K562 (cell line): Measurements from ENCODE around the gene IL20RB. TPM values are rescaled to one million over a fixed set of nuclear protein-coding genes. Genes with fewer than 3 reads are reported as not detected.

Experiments
- ATAC-seq: fragments of 200-7000 bp; cut with Tn5 transposase; 3 replicates; pipeline ENCODE4 v1.9.1; 2020; ENCODE audit warnings: moderate library complexity
- BruUV-seq: library from RNA; stranded (reverse); fragments of 400-500 nt; replicated peaks from 2 replicates; lab custom pipeline; 2021; lab: Mats Ljungman, UMichigan
- CTCF ChIA-PET: fragments of 300-600 bp; formaldehyde crosslinking; extraction: SDS; loops from one replicate; lab custom pipeline; 2021; ENCODE audit warnings: low intra/inter-chr PET ratio; lab: Yijun Ruan, JAX
- POLR2A ChIA-PET: fragments of 300-600, 350-650 bp; sonication (Branson Sonifier 250); formaldehyde crosslinking; extraction: SDS; loops from one replicate; lab custom pipeline; 2021; ENCODE audit warnings: antibody characterized with exemption, inconsistent platforms; lab: Yijun Ruan, JAX
- DNase-seq, 4 experiments: peaks; one replicate each; pipeline versions ENCODE4 v3.0.0 to v3.0.0-alpha.2; 2011 to 2018; ENCODE audit warnings: low spot score in 3 of 4, mixed read lengths in 3 of 4; ENCODE audit errors: extremely low read depth in 1 of 4
- FAIRE-seq: peaks from 2 replicates; lab custom pipeline; 2011; peaks lifted over from hg19 to GRCh38; lab: Jason Lieb, UNC
- H2AFZ ChIP-seq: 2 replicates; pipeline ENCODE4 v1.6.0; 2011; ENCODE audit warnings: low read depth, low read length, control low read depth, inconsistent platforms
- H3K27ac ChIP-seq: fragments of 200-600 bp; 3 replicates; pipeline ENCODE4 v1.8.0; 2011; ENCODE audit warnings: low read depth, mild to moderate bottlenecking, control low read depth, inconsistent platforms, low read length, moderate library complexity, mixed read lengths; ENCODE audit errors: extremely low read depth
- H3K27me3 ChIP-seq, 2 experiments: fragments of 300-600 bp in 1 of 2; 2 replicates in 1 of 2; 3 replicates in 1 of 2; pipeline versions ENCODE4 v1.6.0 to v1.8.0; 2011; ENCODE audit warnings: inconsistent platforms in 2 of 2, low read length in 2 of 2, mild to moderate bottlenecking in 1 of 2, mixed read lengths in 1 of 2, moderate library complexity in 1 of 2; ENCODE audit not compliant: control insufficient read depth in 2 of 2, insufficient read depth in 2 of 2
- H3K36me3 ChIP-seq: fragments of 300-600 bp; 3 replicates; pipeline ENCODE4 v1.8.0; 2011; ENCODE audit warnings: mild to moderate bottlenecking, low read length, inconsistent platforms; ENCODE audit not compliant: control insufficient read depth, insufficient read depth
- H3K4me1 ChIP-seq, 2 experiments: fragments of 200-600 bp in 1 of 2; replicated peaks in 1 of 2; 2 replicates in 1 of 2; 3 replicates in 1 of 2; pipeline versions ENCODE4 v1.5.1 to v1.8.0; 2011; ENCODE audit warnings: inconsistent platforms in 2 of 2, low read length in 2 of 2, mild to moderate bottlenecking in 1 of 2, mixed read lengths in 1 of 2, moderate library complexity in 1 of 2; ENCODE audit not compliant: control insufficient read depth in 2 of 2, insufficient read depth in 2 of 2
- H3K4me2 ChIP-seq: 2 replicates; pipeline ENCODE4 v1.6.1; 2011; ENCODE audit warnings: low read length, control low read depth, inconsistent platforms, mixed read lengths; ENCODE audit not compliant: insufficient read depth
- H3K4me3 ChIP-seq: fragments of 200-600 bp; sonication (generic), shearing (Covaris generic); 2 replicates; pipeline ENCODE4 v1.5.1; 2016; ENCODE audit warnings: control low read depth, inconsistent platforms
- H3K79me2 ChIP-seq: fragments of 200-600 bp; 3 replicates; pipeline ENCODE4 v1.8.0; 2011; ENCODE audit warnings: low read length, inconsistent platforms; ENCODE audit not compliant: control insufficient read depth, insufficient read depth
- H3K9ac ChIP-seq, 2 experiments: 2 replicates each; pipeline versions ENCODE4 v1.6.0 to v1.6.1; 2011; ENCODE audit warnings: low read depth in 2 of 2, low read length in 2 of 2, control low read depth in 1 of 2, inconsistent platforms in 1 of 2, mild to moderate bottlenecking in 1 of 2, mixed read lengths in 1 of 2; ENCODE audit not compliant: insufficient read depth in 1 of 2
- H3K9me1 ChIP-seq: one replicate; pipeline ENCODE4 v1.6.0; 2011; ENCODE audit warnings: inconsistent platforms, mild to moderate bottlenecking, low read length, moderate library complexity; ENCODE audit not compliant: control insufficient read depth, insufficient read depth
- H3K9me3 ChIP-seq: replicated peaks from 2 replicates; pipeline ENCODE4 v1.5.1; 2011; ENCODE audit warnings: low read depth, low read length, inconsistent platforms; ENCODE audit not compliant: control insufficient read depth, insufficient read depth
- H4K20me1 ChIP-seq: replicated peaks from 2 replicates; pipeline ENCODE4 v1.6.1; 2011; ENCODE audit warnings: low read length, inconsistent platforms, mixed read lengths; ENCODE audit not compliant: control insufficient read depth, insufficient read depth
- HDAC2 ChIP-seq: fragments of 450-650 bp; IDR thresholded peaks from 2 replicates; pipeline ENCODE4 v1.6.1; 2016; ENCODE audit warnings: mild to moderate bottlenecking
- HNRNPH1 ChIP-seq: fragments of 200-400 bp; formaldehyde crosslinking; optimal IDR thresholded peaks from 2 replicates; pipeline ENCODE3; 2017; ENCODE audit warnings: low read depth, mild to moderate bottlenecking, low read length, moderate library complexity
- HSF4 ChIP-seq: fragments of 250-450 bp; sonication (Bioruptor Pico); IDR thresholded peaks from 2 replicates; pipeline ENCODE4 v2.1.2; 2022; ENCODE audit warnings: mild to moderate bottlenecking, moderate library complexity, borderline replicate concordance
- TRIM24 ChIP-seq, 2 experiments: fragments of 450-650 bp; IDR thresholded peaks; 2 replicates each; pipeline ENCODE4 v1.6.1; 2016
- USF1 ChIP-seq: sonication (generic); formaldehyde crosslinking; IDR thresholded peaks from 2 replicates; pipeline ENCODE4 v1.9.0; 2022; ENCODE audit warnings: mild to moderate bottlenecking, missing genetic modification reagents
- ZNF165 ChIP-seq: fragments of 250-450 bp; sonication (Bioruptor Pico); IDR thresholded peaks from 2 replicates; pipeline ENCODE4 v1.4.0; 2020; ENCODE audit warnings: borderline replicate concordance
- ZNF445 ChIP-seq: fragments of 250-450 bp; sonication (Bioruptor Pico); IDR thresholded peaks from 2 replicates; pipeline ENCODE4 v1.4.0; 2020; ENCODE audit warnings: low read depth, mild to moderate bottlenecking, moderate library complexity
- WGBS: fragments of 100-300 bp; shearing (Covaris generic); methylation state at CpG from one replicate; pipeline ENCODE4 v1.1.6; 2016; ENCODE audit warnings: low coverage, mixed read lengths; ENCODE audit not compliant: insufficient coverage; ENCODE audit errors: missing lambda C conversion rate; 5-methylcytosine and 5-hydroxymethylcytosine counted together
- in situ Hi-C: fragments of 300-500 bp; cut with MboI; formaldehyde crosslinking; loops from 4 replicates; pipeline ENCODE4 v1.15.0; 2018; ENCODE audit warnings: inconsistent platforms, mixed read lengths
- intact Hi-C: fragments of 100-400 bp; cut with micrococcal nuclease; formaldehyde crosslinking; loops from 2 replicates; pipeline ENCODE4 v1.14.2; 2022
- polyA plus RNA-seq, 8 experiments: library from polyadenylated mRNA; depleted of rRNA in 4 of 8; stranded (reverse) in 5 of 8; unstranded in 3 of 8; fragments of >200 nt; fragmentation: Nextera tagmentation in 2 of 8; fragmentation: Illumina TruSeq in 1 of 8; extraction: Ambion mirVana in 2 of 8; extraction: Trizol in 1 of 8; gene quantifications; 2 replicates each; pipeline versions ENCODE4 v1.2.1 to v1.2.3, GENCODE V29; 2011 to 2014; ENCODE audit warnings: inconsistent platforms in 1 of 8, missing spikeins in 1 of 8
- total RNA-seq, 7 experiments: library from RNA; depleted of rRNA in 6 of 7; stranded (reverse); fragments of >200 nt in 6 of 7; fragmentation: Illumina TruSeq in 2 of 7; extraction: Trizol in 2 of 7; gene quantifications; 2 replicates each; pipeline versions ENCODE4 v1.2.1 to v1.2.3, GENCODE V29; 2011 to 2021; ENCODE audit warnings: low replicate concordance in 1 of 7
- TF ChIP-seq, protein P1 (sequence below): fragments of 450-650 bp; IDR thresholded peaks from 2 replicates; pipeline ENCODE4 v1.6.1; 2016; ENCODE audit warnings: low read depth, mild to moderate bottlenecking, moderate library complexity

Gene IL20RB
- total and polyA plus RNA-seq, 9 of the 15 experiments (the other 6 are each of a cell fraction or from before 2014, with no cell fraction given) = 0.77 to 9.9 (median 6.1) TPM

GRCh38 chr3:136990826-136991225 is 33.0 kb downstream of the IL20RB start:
- ATAC-seq (peak; percentile 41; the same call in 2 of the 3 replicates), FAIRE-seq (no peak), DNase-seq (no peak)
- no peaks in the 10 kb centered on the region for H3K79me2 ChIP-seq
- CTCF ChIA-PET = no interaction called here
- in situ Hi-C loops = no loop called here
- no peak for TF ChIP-seq TRIM24 (IDR thresholded peaks at IDR 0.05)
- BruUV-seq = no TSS peak
- H4K20me1 ChIP-seq = no peaks in the 10 kb centered on the region
- no peak overlapping the region for H3K9ac ChIP-seq
- H3K9me1 ChIP-seq = no peaks in the 10 kb centered on the region
- no peak overlapping the region for H3K4me3 ChIP-seq
- H2AFZ ChIP-seq = no peak overlapping the region
- intact Hi-C loops = no loop called here
- POLR2A ChIA-PET = no interaction called here
- no peaks in the 10 kb centered on the region; a peak in 1 of 5 replicates for H3K4me1 ChIP-seq
- H3K27me3 ChIP-seq = no peaks in the 10 kb centered on the region
- 38% methylated on average over 2 of the region's 4 CpGs for WGBS
- no peaks in the 10 kb centered on the region for H3K9me3 ChIP-seq
- no peak overlapping the region for H3K4me2 ChIP-seq
- no peak overlapping the region for H3K27ac ChIP-seq
- H3K36me3 ChIP-seq = no peaks in the 10 kb centered on the region

DNA sequence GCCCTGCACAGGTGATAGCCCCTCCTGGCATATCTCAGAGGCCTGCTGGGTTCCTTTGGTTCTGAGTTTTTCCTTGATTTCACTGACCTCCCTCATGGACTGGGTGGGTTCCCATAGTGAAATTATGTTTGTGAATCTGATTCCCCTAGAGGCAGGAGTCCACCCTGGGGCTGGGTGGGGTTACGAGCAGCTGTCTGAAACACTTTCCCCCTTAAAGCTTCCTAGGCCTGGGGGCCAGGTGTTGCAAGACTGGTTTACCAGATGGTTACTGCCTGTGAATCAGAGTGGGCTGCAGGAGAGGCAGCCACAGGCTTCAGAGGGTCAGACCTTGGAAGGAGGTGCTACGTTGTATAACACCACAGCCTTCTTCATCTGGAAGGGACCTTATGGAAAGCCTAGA is 34.3 kb downstream of the IL20RB start:
- Histone ChIP-seq H3K4me3 (no peak overlapping the region), H3K9ac (no peak overlapping the region), H3K9me3 (no peaks in the 10 kb centered on the region), H3K79me2 (no peaks in the 10 kb centered on the region), H4K20me1 (no peaks in the 10 kb centered on the region), H3K4me1 (no peaks in the 10 kb centered on the region; a peak in 1 of 5 replicates), H3K27me3 (no peaks in the 10 kb centered on the region), H3K27ac (no peak overlapping the region), H3K9me1 (no peaks in the 10 kb centered on the region), H2AFZ (no peak overlapping the region), H3K4me2 (no peak overlapping the region), H3K36me3 (no peaks in the 10 kb centered on the region)
- ChIA-PET POLR2A (no interaction called here), CTCF (no interaction called here)
- in situ Hi-C loops (no loop called here), intact Hi-C loops (no loop called here)
- no TSS peak for BruUV-seq
- 100% methylated on average over 1 of the region's 2 CpGs for WGBS
- no peak for FAIRE-seq
- DNase-seq = no peak
- ATAC-seq = no peak
- TF ChIP-seq HDAC2 = no peak
- no peak for TF ChIP-seq HNRNPH1
- no peak for TF ChIP-seq ZNF165 (CRISPR knock-in tag)
- TF ChIP-seq, protein P1, sequence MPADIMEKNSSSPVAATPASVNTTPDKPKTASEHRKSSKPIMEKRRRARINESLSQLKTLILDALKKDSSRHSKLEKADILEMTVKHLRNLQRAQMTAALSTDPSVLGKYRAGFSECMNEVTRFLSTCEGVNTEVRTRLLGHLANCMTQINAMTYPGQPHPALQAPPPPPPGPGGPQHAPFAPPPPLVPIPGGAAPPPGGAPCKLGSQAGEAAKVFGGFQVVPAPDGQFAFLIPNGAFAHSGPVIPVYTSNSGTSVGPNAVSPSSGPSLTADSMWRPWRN = no peak
- no peak for TF ChIP-seq ZNF445 (CRISPR knock-in tag)
- no peak for TF ChIP-seq USF1 (CRISPR knock-in tag)
- TF ChIP-seq HSF4 (CRISPR knock-in tag) = no peak
